Breast epithelium (tissue), 3 donors: ENCODE data around the gene HAND2.

ENCODE experiments used
- CTCF ChIP-seq, 3 donors: fragments of 450-650 bp; IDR thresholded peaks; one replicate each; pipeline ENCODE4 v1.5.1; 2016 to 2017; ENCODE audit warnings: antibody characterized with exemption in 3 of 3, mild to moderate bottlenecking in 3 of 3, moderate library complexity in 3 of 3
- POLR2AphosphoS5 ChIP-seq, 3 donors: sonication (generic); formaldehyde crosslinking; IDR thresholded peaks; one replicate each; pipeline ENCODE4 v1.6.1; 2017; ENCODE audit warnings: antibody characterized with exemption in 3 of 3

GRCh38 chr4:173526027-173526482 is 4.0 kb downstream of the HAND2 start:
- TF ChIP-seq CTCF (IDR thresholded peaks at IDR 0.05) (no peak), POLR2AphosphoS5 (IDR thresholded peaks at IDR 0.05) (no peak)
